Measurements from ENCODE around the gene EPB41L2.

Gene EPB41L2

DNA sequence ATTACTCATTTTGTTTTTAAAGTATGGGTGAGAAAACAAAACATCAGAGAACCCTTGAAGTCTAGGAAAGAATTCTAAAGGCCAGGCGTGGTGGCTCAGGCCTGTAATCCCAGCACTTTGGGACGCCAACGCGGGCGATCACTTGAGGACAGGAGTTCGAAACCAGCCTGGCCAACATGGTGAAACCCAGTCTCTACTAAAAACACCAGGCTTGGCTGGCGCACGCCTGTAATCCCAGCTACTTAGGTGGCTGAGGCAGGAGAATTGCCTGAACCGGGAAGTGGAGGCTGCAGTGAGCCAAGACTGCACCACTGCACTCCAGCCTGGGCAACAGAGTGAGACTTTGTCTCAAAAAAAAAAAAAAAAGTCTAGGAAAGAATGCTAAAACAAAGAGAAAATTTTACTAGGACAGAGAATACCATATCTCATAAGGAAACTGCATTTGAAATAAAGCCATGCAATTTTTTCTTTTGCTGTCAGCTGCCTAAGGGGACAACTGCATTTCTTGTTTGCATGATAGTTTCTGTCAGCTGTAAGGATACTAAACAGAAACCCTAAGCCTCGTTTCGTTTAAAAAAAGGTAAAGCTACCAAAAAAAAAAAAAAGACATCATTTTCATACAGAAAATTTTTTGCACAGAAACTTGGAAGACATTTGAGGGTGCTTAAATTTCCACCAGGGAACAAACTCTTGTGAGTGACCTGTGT, 203.7 kb downstream of the EPB41L2 start:
- TF ChIP-seq, protein P1, sequence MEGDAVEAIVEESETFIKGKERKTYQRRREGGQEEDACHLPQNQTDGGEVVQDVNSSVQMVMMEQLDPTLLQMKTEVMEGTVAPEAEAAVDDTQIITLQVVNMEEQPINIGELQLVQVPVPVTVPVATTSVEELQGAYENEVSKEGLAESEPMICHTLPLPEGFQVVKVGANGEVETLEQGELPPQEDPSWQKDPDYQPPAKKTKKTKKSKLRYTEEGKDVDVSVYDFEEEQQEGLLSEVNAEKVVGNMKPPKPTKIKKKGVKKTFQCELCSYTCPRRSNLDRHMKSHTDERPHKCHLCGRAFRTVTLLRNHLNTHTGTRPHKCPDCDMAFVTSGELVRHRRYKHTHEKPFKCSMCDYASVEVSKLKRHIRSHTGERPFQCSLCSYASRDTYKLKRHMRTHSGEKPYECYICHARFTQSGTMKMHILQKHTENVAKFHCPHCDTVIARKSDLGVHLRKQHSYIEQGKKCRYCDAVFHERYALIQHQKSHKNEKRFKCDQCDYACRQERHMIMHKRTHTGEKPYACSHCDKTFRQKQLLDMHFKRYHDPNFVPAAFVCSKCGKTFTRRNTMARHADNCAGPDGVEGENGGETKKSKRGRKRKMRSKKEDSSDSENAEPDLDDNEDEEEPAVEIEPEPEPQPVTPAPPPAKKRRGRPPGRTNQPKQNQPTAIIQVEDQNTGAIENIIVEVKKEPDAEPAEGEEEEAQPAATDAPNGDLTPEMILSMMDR (conservative IDR thresholded peaks at IDR 0.05) = no peak
- H3K27ac ChIP-seq = peak overlapping the region; percentile 13; the same call in 1 of the 2 replicates

DNA sequence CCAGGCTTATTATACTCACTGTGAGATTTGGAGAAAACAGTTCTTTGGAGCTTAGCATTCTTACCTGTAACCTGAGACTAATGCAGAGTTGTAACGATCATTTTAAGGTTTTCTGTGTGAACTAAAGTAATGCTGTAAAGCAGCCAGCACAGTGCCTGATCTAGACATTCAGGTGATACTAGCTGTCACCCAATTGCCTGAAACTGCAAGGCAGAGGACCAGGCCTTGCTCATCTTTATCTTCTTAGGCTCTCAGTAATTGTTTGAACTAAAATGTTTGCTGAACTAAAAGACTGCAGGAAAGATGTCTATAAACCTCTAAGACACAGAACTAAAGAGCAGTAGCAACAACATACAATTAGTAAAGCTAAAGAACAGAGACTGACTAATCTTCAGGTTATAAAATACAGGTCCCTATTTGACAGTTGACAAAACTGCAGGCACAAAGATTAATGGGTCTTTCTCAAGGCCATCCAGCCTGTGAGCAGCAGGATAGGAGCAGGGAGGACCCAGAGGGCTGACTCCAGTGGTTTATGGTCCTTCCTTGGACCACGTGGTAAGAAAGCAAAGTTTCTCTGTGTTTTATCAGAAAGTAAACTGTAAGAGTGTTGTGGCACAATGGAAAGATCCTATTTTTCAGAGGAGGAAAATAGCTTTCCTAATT, 204.4 kb downstream of the EPB41L2 start:
- TF ChIP-seq, protein P1 (conservative IDR thresholded peaks at IDR 0.05) = no peak
- peak overlapping the region; percentile 13; the same call in 1 of the 2 replicates for H3K27ac ChIP-seq

DNA sequence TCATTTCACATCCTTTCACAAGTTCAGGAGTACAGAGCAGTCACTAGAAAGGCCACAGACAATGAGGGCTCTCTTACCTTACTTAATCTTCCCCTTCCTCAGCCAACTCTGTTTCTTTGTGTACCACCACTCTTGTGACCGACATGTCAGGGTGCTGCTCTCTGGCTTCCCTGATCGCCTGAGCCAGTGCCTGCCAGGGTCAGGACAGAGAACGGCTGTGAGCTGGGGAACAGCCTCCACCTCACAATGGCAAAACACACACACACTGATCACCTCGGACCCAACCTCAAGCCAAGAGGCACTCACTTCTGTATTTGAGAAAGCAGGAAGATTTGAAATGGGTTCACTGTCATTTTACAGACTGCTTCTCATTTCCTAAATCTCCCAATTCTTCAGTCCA, 205.0 kb downstream of the EPB41L2 start:
- TF ChIP-seq, protein P1 (conservative IDR thresholded peaks at IDR 0.05) = no peak
- no peak overlapping the region for H3K27ac ChIP-seq

GRCh38 chr6:130853555-130854183, 209.4 kb downstream of the EPB41L2 start:
- H3K27ac ChIP-seq = no peak overlapping the region

GRCh38 chr6:130852844-130853554, 210.0 kb downstream of the EPB41L2 start:
- TF ChIP-seq, protein P1 (conservative IDR thresholded peaks at IDR 0.05) = no peak
- no peak overlapping the region for H3K27ac ChIP-seq

More at GRCh38 chr6:130853555-130854183, 209.4 kb downstream of the EPB41L2 start:
- TF ChIP-seq, protein P1 (conservative IDR thresholded peaks at IDR 0.05) = no peak

- no peak overlapping the region for H3K27ac ChIP-seq
- TF ChIP-seq, protein P1 (conservative IDR thresholded peaks at IDR 0.05) = no peak
Observed at GRCh38 chr6:130851026-130851425, 212.0 kb downstream of the EPB41L2 start.

DNA sequence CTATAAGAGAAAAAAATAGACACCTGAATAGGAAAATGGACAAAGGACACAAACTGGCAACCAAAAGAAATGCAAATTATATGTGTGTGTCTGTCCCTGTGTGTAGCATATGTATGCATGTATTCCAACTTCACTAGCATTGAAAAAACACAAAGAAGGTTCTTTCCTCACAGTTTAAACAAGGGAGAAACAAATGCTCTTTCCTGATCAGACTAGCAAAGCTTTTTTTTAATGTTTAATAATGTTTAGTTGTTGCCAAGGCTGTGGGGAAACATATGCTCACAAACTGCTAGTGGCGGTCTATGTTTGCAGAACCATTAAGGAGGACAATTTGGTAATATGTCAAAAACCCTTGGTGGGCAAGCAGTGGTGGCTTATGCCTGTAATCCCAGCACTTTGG, 213.5 kb downstream of the EPB41L2 start:
- TF ChIP-seq, protein P1 (conservative IDR thresholded peaks at IDR 0.05) = no peak
- no peak overlapping the region for H3K27ac ChIP-seq

Data from VCaP (cell line).